T-helper 2 cell (primary cell): ENCODE measurements around the gene PLAAT3.
"Not testable (repeated sequence)": the region's sequence is repeated elsewhere in the genome, so short reads cannot be mapped to it uniquely, and the experiment has no call there.

ENCODE experiments used
- DNase-seq, 5 experiments: peaks; one replicate each; pipeline versions ENCODE4 v3.0.0 to v3.0.0-alpha.2; 2012 to 2022

PLAAT3 gene

GRCh38 chr11:63564784-63565350 is 49.4 kb downstream of the PLAAT3 start:
- DNase-seq: no peak

GRCh38 chr11:63564056-63564774 is 50.0 kb downstream of the PLAAT3 start:
- DNase-seq: peak in 1 of 5 experiments; percentile 86

DNA sequence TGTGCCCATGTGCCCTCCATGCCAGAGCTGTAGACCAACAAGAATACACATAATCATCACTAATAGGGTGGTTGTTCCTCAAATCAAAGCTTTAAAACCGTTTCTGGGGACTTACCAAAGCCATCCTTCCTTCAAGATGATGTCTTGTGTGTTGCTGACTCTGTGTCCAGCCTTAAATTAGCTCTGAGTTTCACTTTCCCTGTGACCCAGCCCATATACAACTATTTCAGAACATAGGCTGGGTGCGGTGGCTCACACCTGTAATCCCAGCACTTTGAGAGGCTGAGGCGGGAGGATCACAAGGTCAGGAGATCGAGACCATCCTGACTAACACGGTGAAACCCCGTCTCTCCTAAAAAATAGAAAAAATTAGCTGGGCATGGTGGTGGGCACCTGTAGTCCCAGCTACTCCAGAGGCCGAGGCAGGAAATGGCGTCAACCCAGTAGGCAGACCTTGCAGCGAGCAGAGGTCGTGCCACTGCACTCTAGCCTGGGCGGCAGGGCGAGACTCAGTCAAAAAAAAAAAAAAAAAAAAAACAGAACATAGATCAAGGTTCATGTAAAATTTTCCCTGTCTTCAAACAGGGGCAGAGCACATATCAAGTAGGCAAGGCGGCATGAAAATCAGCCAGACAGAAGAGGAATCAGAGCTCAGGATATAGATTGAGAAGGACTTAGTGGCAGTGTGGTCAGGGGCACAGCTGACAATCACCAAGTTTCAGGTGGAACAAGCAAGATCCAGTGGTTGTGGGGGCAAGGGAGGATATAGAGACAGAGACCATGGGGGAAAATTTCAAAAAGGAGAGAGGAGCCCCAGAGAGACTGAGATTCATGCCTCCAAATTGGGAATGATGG is 50.8 kb downstream of the PLAAT3 start, which contains the start of gene PLAAT2:
Gene PLAAT2 (minus strand): TSS at position 179 of the 855 bp plus-strand sequence. CDS start 55 bp downstream, at position 124.
- DNase-seq: peak in 1 of 5 experiments; percentile 15

- DNase-seq: peak in 2 of 5 experiments; percentile 39 to 56
These were observed 53.6 kb downstream of the PLAAT3 start for GRCh38 chr11:63560506-63561180.

DNA sequence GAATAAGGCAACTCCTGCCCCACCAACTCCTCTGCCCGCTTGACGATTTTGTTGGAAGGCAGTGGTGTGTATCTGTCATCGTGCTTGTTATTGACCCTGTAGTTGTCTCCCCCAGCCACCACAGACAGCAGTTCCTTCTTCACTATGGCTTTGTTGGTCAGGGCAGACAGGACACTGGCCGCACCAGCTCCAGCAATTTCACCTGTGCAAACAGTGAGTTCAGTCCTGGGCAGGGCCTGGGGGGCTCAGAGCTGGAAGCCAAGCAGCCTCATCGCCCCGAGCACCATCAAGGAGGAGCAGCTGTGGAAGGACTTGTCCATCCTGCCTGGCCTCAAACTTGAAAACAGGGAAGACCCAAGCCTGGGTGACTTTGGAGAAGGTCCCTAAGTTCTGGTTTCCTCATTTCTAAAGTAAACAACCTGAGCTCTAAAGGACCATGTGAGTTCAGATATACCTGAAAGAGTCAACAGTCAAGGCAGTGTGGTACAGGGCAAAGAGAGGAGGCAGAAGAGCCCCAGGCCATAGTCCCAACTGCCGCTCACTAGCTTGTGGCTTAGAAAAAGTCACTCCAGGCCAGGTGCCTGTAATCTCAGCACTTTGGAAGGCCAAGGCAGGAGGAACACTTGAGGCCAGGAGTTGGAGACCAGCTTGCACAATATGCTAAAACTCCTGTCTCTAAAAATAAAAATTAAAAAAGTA is 55.6 kb downstream of the PLAAT3 start:
- no peak for DNase-seq

- DNase-seq: no peak
These were observed 56.7 kb downstream of the PLAAT3 start for GRCh38 chr11:63557570-63557969.

DNA sequence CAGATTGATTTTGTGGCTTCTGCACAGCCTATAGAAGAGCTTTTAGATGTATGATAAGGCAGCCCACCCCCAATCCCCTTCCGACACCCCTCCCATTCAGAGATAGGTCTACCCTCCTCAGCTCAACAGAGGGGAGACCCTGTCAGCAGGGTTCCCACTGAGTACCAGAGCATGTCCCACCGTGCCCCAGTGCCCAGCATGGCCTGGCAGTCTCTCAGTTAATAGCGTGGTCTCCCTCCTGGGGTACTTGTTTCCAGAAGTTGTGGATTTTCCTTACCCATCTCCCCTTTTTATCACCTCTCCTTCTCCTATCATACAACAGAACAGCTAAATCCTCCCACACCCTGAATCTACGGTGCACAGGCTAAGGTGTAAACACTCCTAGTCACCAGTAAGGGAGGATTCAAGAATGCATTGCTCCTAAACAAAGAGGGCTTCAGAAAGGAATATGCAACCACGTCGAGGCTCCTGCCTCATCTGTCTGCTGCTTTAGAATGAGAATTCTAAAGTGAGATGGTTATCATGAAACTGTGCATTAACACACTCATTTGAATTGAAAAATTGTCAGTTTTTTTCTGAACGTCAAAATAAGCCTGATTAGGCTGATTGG is 57.7 kb downstream of the PLAAT3 start:
- no peak for DNase-seq

GRCh38 chr11:63554877-63555223 is 59.4 kb downstream of the PLAAT3 start:
- DNase-seq: no peak

DNA sequence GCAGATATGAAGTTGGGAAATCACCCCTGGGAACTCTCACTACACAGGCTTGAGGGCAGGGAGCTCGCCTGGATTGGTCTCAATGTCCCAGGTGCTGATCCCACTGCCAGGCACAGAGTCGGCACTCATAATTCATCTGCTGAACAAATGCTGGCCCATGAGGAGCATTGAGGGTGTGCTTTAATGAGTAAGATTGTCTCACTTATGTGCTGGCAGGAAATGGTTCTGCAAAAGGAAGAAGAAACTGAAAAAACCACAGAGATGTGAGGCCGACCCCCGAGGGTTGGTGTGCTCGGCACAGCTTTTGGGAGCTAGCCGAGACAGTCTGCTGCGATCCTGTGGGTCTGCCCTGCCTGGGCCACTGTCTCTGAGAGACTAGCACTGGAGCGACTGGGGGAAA is 60.5 kb downstream of the PLAAT3 start:
- DNase-seq: peak in 3 of 5 experiments; percentile 15 to 90 (median 78)

- DNase-seq: no peak
These were observed 61.3 kb downstream of the PLAAT3 start for GRCh38 chr11:63552921-63553320.

GRCh38 chr11:63551889-63552266 is 62.4 kb downstream of the PLAAT3 start:
- DNase-seq: peak in 1 of 5 experiments; percentile 42

- peak in 1 of 5 experiments; percentile 39 for DNase-seq
These were observed 62.9 kb downstream of the PLAAT3 start for GRCh38 chr11:63551091-63551888.

- DNase-seq: not testable (repeated sequence)
These were observed 64.0 kb downstream of the PLAAT3 start for GRCh38 chr11:63550156-63550700.

DNA sequence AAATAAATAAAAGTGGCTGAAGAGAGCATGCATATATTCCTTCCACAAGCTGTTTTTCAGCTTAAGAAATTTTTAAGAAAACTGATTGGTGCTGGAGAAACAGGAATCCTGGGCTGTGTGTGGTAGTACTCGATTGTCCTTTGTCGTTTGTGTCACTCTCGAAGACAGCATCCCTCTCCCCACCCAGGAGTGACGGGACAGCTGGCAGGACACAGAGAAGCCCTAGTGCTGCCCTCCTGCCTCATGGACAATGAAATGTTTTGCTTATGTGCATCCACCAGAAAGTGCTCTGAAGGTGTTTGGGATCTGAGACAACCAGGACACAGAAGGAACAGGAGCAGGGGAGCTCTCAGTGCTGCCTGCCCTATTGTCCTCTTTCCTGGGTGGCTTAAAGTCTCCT is 64.8 kb downstream of the PLAAT3 start:
- DNase-seq: no peak

DNA sequence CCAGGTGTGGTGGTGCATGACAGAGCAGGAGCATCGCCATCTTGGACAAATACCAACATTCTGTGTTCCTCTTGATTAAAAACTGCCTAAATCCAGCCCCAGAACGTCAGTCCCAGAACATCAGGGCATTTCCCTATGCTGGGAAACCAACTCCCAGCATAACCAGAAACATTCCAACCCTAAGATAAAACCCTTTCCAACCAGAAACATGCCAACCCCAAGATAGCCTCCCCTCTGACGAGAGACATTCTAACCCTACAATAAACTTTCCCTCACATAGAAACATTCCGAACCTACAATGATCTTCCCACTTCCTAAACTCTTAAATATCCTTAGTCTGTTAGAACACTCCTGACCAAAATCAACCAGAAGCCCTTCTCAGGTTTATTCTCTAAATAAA is 66.1 kb downstream of the PLAAT3 start:
- no peak for DNase-seq

DNA sequence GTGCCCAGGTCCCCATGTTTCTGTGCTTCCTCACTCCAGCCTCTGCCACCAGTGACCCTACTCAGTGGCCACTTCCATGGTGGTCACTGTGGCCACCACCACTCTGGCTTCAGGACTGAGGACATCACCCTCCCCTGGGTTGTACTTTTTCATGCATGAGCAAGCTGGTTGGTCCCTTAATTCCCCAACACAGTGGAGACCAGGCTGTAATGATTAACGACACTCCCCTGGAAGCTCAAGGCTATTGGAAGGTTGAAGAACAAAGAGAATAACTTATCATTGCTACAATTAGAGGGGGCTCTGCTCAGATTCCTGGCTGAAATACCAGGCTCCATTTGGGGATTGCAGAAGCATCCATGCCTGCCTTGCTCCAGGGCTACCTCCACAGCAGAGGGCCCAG is 67.2 kb downstream of the PLAAT3 start:
- DNase-seq: no peak

GRCh38 chr11:63543711-63544110 is 70.5 kb downstream of the PLAAT3 start:
- no peak for DNase-seq

- not testable (repeated sequence) for DNase-seq
These were observed 71.7 kb downstream of the PLAAT3 start for GRCh38 chr11:63542506-63542905.

GRCh38 chr11:63537293-63538101 is 76.7 kb downstream of the PLAAT3 start:
- peak in 1 of 5 experiments; percentile 37 for DNase-seq
